GM21423 (cell line): ENCODE measurements around the gene TINAGL1.
"Not testable (repeated sequence)": the region's sequence is repeated elsewhere in the genome, so short reads cannot be mapped to it uniquely, and the experiment has no call there.

ENCODE experiments used
- ATAC-seq: cut with Tn5 transposase; IDR thresholded peaks from one replicate; pipeline ENCODE4 v1.9.1; 2021; ENCODE audit warnings: mild to moderate bottlenecking, moderate library complexity; ENCODE audit not compliant: unreplicated experiment

The TINAGL1 gene

GRCh38 chr1:31583995-31584868 lies 7.9 kb downstream of the TINAGL1 start:
- ATAC-seq, result no peak

GRCh38 chr1:31584869-31585735 lies 8.8 kb downstream of the TINAGL1 start:
- no peak for ATAC-seq

DNA sequence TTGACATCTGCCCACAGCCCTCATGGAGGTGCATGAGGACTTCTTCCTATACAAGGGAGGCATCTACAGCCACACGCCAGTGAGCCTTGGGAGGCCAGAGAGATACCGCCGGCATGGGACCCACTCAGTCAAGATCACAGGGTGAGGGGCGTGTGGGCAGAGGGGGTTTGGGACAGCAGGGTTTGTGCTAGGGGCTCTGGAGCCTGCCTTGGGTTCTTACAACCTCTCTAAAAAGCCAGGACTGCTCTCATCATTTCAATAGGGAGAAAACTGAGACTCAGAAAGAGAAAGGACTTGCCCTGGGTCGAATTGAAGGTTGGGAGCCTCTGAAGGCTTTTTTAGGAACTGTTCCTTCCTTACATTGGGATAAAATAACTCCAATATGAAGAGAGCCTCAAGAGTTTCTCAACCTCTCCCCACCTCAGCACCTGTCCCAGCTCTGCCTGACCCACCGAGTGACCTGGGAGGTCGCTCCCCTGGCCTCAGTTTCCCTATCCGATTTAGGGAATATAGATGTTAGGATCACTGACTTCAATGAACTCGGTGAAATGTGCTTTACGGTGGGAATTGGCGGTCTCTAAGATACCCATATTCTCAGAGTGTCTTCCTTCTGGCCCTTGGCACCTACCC lies 9.5 kb downstream of the TINAGL1 start:
- ATAC-seq, result no peak

DNA sequence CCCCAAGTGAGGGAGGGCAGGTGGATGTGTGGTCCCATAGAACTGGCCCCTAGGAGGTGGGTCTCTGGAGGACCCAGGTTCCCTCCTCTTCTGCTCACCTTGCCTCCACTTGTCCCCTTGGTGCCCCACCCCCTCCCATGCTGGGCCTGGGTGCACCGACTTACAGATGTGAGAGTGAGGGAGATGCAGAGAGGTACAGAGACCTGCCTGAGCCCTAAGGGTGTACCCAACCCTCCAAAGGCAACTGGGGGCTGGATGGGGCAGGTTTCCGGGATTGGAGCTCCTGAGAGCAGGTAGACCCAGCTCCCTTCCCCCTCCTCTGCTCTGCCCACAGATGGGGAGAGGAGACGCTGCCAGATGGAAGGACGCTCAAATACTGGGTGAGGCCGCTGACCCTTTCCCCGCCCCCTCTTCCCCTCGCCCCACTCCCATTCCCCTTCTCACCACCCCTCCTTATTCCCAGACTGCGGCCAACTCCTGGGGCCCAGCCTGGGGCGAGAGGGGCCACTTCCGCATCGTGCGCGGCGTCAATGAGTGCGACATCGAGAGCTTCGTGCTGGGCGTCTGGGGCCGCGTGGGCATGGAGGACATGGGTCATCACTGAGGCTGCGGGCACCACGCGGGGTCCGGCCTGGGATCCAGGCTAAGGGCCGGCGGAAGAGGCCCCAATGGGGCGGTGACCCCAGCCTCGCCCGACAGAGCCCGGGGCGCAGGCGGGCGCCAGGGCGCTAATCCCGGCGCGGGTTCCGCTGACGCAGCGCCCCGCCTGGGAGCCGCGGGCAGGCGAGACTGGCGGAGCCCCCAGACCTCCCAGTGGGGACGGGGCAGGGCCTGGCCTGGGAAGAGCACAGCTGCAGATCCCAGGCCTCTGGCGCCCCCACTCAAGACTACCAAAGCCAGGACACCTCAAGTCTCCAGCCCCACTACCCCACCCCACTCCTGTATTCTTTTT lies 10.3 kb downstream of the TINAGL1 start:
- ATAC-seq, result no peak

DNA sequence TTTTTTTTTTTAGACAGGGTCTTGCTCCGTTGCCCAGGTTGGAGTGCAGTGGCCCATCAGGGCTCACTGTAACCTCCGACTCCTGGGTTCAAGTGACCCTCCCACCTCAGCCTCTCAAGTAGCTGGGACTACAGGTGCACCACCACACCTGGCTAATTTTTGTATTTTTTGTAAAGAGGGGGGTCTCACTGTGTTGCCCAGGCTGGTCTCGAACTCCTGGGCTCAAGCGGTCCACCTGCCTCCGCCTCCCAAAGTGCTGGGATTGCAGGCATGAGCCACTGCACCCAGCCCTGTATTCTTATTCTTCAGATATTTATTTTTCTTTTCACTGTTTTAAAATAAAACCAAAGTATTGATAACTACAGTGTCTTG lies 11.0 kb downstream of the TINAGL1 start:
- ATAC-seq, result not testable (repeated sequence)

- ATAC-seq, result no peak
Observed at GRCh38 chr1:31587720-31588423, 11.6 kb downstream of the TINAGL1 start.

- no peak for ATAC-seq
Observed at GRCh38 chr1:31588751-31589515, 12.6 kb downstream of the TINAGL1 start.

- no peak for ATAC-seq
Observed at GRCh38 chr1:31591425-31592093, 15.2 kb downstream of the TINAGL1 start.

- ATAC-seq, result no peak
Observed at GRCh38 chr1:31592132-31592531, 15.8 kb downstream of the TINAGL1 start.

DNA sequence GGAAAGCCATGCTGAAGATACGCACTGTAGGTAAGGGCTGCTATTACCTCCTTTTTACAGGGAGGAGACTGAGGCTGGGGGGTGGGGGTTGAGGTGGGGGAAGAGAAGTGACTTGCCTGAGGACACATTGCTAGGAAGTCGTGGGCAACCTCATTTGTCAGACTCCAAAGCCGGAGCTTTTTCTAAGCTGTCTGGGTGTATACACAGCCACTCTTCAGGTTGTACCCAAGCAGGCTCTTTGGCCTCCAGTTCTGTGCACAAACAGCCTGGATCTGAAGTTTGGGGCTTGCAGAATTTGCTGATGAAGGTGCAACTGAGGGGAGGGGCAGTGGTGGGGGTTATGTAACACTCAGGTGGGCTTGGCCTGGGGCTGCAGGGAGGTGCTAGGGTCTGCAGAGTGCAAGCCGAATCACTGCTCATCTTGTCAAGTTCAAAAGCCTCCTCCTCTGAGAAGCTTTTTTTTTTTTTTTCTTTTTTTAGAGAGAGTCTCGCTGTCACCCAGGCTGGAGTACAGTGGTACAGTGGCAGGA lies 16.9 kb downstream of the TINAGL1 start:
- no peak for ATAC-seq

- ATAC-seq, result no peak
Observed at GRCh38 chr1:31593770-31594632, 17.7 kb downstream of the TINAGL1 start.

GRCh38 chr1:31595836-31596736 lies 19.8 kb downstream of the TINAGL1 start:
- no peak for ATAC-seq

DNA sequence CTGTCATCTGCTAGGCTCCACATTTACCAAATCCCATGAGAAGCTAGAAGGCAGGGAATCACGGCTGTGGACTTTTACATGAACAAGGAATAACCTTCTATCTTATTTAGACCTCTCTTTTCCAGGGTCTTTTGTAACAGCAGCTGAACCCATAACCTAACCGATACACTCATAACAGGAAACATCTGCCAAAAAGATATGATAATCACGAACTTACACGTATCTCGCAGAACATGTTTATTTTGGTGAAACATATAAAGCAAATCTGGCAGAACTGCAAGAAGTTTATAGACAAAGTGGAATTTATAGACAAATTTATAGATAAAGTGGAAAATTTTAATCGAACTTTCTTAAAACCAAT lies 20.4 kb downstream of the TINAGL1 start:
- no peak for ATAC-seq

GRCh38 chr1:31598980-31599379 lies 22.7 kb downstream of the TINAGL1 start:
- no peak for ATAC-seq

GRCh38 chr1:31600641-31601040 lies 24.3 kb downstream of the TINAGL1 start:
- no peak for ATAC-seq

GRCh38 chr1:31602081-31602480 lies 25.8 kb downstream of the TINAGL1 start:
- ATAC-seq, result no peak
